DMS 273 (cell line): ENCODE measurements around the gene LSP1.
"Not testable (repeated sequence)": the region's sequence is repeated elsewhere in the genome, so short reads cannot be mapped to it uniquely, and the experiment has no call there.

Experiments used
- DNase-seq: peaks from one replicate; lab custom pipeline; 2025; ENCODE audit not compliant: unreplicated experiment; lab: John Stamatoyannopoulos, UW

LSP1 gene

GRCh38 chr11:1862588-1863351 lies 9.9 kb downstream of the LSP1 start:
- no peak for DNase-seq

DNA sequence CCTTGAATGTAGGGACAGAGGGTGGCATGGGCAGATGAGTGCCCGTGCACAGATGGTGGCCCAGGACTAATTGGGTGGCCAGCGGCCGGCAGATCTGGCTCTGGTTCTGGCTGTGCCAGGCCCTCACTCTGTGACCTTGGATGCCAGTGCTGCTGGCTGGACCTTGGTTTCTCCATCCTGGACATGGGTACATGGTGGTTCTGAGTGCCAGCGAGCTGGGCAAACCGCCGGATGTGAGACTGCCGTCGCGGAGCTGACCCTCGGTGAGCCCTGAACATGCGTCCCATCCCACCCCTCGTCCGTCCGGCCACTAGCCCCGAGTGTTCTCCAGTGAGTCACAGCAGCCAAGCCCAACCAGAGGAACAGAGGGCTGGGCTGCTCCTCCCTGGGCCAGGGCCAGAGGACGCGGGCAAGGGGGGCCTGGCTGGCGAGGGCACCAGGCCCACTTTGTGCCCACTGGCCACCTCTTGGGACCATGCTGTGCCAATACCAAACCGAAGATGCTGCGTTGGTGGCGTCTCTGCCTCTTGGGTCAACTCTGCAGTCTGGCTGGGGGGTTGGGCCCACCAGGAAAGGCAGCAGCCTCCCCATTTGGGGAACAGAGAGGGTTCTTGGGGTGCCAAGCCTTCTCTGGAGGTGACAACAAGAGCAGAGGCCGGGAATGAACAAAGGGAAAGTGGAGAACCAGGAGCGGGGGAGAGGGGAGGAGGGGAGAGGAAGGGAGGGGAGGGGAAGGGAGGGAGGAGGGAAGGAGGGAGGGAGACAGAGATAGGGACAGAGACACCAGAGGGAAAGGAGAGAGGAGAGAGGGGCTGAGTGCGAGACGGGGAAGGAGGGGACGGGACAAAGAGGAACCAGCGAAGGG lies 10.7 kb downstream of the LSP1 start:
- peak; percentile 51 for DNase-seq

- no peak for DNase-seq
Observed at GRCh38 chr11:1864231-1864630, 11.3 kb downstream of the LSP1 start.

DNA sequence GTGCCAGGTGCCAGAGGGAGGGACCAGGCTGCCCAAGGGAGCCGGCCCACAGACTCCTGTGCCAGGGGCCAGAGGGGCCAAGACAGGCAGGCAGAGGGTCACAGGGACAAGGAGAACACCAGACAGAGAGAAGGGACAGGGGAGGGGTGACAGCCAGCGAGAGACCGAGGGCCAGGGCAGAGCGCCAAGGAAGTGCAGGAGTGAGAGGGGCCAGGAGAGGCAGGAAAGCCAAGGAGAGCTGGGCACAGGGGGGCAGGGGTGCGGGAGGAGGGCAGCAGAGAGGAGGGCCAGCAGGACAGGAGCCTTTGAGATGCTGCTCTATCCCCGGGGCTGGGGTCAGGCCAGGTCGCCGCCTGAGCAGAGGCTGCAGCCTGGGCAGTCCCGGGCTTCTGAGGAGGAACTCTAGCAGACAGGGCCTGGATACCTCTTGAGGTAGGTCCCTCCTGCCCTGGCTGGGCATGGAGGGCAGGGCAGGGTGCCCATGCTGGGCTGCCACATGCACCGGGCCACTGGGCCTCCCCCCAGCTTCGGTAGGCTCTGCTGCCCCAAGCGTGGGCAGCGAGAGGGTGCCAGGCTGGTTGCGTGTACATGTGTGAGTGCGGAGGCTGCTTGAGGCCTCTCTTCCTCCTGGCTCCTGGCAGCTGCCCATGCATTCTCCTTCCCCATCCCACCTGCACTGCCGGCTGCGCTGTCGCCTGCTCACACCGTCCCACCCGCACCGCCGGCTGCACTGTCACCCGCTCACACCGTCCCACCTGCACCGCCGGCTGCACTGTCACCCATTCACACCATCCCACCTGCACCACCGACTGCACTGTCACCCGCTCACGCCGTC lies 12.2 kb downstream of the LSP1 start:
- no peak for DNase-seq

DNA sequence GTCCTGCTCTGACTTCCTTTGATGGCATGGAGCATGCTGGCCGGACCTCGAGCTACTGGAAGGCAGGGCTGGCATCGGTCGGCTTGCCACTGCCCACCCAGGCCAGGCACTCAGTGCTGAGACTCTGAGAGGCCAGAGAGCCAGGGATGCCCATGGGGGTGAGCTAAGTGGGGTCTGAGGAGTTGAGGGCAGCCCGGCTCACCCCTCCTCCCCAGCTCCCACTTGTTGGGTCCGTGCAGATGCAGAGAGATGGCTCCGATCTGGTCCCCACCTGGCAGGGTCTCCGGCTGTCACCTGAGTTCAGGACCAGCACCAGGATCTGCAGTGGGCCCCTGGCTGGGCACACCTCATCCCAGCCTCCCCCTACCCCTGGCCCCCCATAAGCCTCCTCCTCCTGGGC lies 13.3 kb downstream of the LSP1 start:
- no peak for DNase-seq

DNA sequence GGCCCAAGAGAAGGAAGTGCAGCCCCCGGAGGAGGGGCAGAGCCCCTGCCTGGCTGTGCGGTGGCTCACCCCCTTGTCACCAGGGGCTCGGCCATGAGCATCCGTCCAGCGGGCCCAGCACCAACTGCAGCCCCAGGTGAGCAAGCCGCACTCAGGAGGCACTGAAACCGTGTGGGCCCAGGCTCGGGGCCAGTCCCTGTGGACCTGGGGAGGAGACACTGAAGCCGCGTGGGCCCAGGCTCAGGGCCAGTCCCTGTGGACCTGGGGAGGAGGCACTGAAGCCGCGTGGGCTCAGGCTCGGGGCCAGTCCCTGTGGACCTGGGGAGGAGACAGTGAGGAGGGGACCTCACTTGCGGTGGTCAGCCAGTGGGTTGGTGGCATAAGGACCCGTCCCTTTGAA lies 13.9 kb downstream of the LSP1 start:
- DNase-seq: no peak

DNA sequence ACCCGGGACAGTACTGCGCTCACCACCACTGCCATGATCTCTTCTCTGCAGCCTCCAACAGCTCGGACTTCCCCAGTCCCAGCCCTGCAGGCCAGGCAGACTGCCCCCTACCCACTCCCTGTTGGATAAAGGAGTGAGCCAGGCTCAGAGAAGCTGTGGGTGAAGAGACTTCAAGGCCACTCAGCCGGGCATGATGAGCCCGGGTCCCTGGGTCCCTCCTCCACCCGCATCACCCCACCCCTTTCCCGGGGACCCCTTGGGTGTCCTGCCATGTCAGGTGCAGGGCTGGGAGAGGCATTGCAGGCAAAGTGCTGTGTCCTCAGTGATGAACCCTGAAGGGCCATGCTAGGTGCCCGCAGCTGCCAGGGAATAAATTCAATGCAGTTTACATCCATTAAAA lies 14.5 kb downstream of the LSP1 start:
- DNase-seq: no peak

GRCh38 chr11:1868056-1868635 lies 15.3 kb downstream of the LSP1 start:
- DNase-seq: no peak

DNA sequence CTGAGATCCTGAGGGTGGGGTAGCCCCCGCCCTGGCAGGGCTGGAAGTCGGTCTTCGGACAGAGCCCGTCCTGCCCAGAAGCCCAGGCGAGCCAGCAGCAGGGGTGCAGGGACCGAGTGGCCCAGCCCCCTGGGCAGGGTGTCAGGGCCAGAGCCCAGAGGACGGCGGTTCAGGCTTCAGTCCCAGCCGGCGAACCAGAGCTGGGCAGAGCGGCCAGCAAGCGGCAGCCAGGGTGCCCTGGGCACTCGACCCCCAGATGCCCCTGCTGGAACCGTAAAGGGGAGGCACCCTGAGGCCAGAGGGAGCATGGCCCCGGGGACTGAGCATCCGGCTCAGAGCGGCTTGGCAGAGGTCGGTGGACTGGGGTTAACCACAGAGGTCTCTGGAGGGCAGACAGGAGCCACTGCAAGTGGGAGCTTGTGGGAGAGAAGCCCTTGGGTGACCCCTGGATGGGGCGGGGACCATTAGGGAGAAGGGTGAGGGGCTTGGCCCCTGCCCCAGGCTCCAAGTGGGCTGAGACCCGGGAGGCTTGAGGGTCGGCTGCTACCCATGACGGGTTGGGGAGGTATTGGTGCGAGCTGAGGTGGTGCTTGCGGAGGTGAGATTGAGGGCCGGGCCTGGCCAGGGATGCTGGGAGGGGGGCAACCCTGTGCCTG lies 15.9 kb downstream of the LSP1 start:
- DNase-seq: no peak

GRCh38 chr11:1869427-1870325 lies 16.8 kb downstream of the LSP1 start:
- DNase-seq: no peak

- DNase-seq: no peak
Observed at GRCh38 chr11:1870326-1870696, 17.4 kb downstream of the LSP1 start.

- DNase-seq: peak; percentile 59
Observed at GRCh38 chr11:1870721-1871466, 18.0 kb downstream of the LSP1 start.

GRCh38 chr11:1871531-1871930 lies 18.6 kb downstream of the LSP1 start:
- DNase-seq: no peak

DNA sequence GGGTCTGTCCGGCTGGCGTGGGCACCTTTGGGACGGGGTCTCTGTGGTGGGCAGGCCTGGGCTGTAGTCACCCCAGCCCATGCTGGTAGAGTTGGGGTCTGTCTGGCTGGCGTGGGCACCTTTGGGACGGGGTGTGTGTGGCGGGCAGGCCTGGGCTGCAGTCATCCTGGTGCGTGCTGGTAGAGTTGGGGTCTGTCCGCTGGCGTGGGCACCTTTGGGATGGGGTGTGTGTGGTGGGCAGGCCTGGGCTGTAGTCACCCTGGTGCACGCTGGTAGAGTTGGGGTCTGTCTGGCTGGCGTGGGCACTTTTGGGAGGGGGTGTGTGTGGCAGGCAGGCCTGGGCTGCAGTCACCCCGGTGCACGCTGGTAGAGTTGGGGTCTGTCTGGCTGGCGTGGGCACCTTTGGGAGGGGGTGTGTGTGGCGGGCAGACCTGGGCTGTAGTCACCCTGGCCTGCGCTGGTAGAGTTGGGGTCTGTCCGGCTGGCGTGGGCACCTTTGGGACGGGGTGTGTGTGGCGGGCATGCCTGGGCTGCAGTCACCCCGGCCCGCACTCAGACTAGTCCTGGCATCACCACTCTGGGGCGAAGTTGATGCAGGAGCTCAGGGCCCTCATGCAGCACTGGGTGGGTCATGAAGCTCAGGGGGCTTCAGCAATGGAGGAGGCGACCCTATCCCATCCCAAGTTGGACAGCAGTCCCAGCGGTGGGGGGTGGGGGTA lies 19.5 kb downstream of the LSP1 start:
- no peak for DNase-seq

GRCh38 chr11:1873048-1873812 lies 20.3 kb downstream of the LSP1 start:
- DNase-seq: peak; percentile 17

DNA sequence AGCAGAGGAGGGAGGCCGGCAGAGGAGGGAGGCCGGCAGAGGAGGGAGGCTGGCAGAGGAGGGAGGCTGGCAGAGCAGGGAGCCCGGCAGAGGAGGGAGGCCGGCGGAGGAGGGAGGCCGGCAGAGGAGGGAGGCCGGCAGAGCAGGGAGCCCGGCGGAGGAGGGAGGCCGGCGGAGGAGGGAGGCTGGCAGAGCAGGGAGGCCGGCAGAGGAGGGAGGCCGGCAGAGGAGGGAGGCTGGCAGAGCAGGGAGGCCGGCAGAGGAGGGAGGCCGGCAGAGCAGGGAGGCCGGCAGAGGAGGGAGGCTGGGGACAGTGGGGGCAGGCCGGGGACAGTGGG lies 20.9 kb downstream of the LSP1 start:
- DNase-seq: not testable (repeated sequence)

- DNase-seq: not testable (repeated sequence)
Observed at GRCh38 chr11:1874441-1875092, 21.7 kb downstream of the LSP1 start.
